Neural progenitor cell (in vitro differentiated cells): Measurements from ENCODE around the gene GMPPB. TPM values are rescaled to one million over a fixed set of nuclear protein-coding genes. Genes with fewer than 3 reads are reported as not detected.

Source experiments
- DNase-seq: peaks from one replicate; pipeline ENCODE4 v3.0.0-alpha.2; 2016; ENCODE audit warnings: low spot score
- H2AFZ ChIP-seq: fragments of 200-600 bp; sonication (generic); replicated peaks from 2 replicates; pipeline ENCODE4 v1.6.1; 2016; ENCODE audit warnings: antibody characterized with exemption
- H3F3A ChIP-seq: fragments of 200-600 bp; sonication (generic); 2 replicates; pipeline ENCODE4 v1.6.1; 2016; ENCODE audit warnings: antibody characterized with exemption, low read depth
- H3K27ac ChIP-seq: fragments of 200-600 bp; sonication (generic); 2 replicates; pipeline ENCODE4 v1.5.1; 2016; ENCODE audit warnings: mild to moderate bottlenecking
- H3K27me3 ChIP-seq: fragments of 200-600 bp; sonication (generic); 2 replicates; pipeline ENCODE4 v1.6.1; 2016; ENCODE audit warnings: mild to moderate bottlenecking, moderate library complexity
- H3K36me3 ChIP-seq: fragments of 200-600 bp; sonication (generic); 2 replicates; pipeline ENCODE4 v1.5.1; 2016
- H3K4me1 ChIP-seq: fragments of 200-600 bp; sonication (generic); 2 replicates; pipeline ENCODE4 v1.6.1; 2016; ENCODE audit warnings: mixed run types
- H3K4me2 ChIP-seq: fragments of 200-600 bp; sonication (generic); 2 replicates; pipeline ENCODE4 v1.6.1; 2016
- H3K4me3 ChIP-seq: fragments of 200-600 bp; sonication (generic); 2 replicates; pipeline ENCODE4 v1.5.1; 2016
- H3K79me2 ChIP-seq: fragments of 200-600 bp; sonication (generic); 2 replicates; pipeline ENCODE4 v1.6.1; 2016; ENCODE audit warnings: low read depth
- H3K9ac ChIP-seq: fragments of 200-600 bp; sonication (generic); 2 replicates; pipeline ENCODE4 v1.6.1; 2016
- H3K9me3 ChIP-seq: fragments of 200-600 bp; sonication (generic); 2 replicates; pipeline ENCODE4 v1.5.1; 2016; ENCODE audit warnings: low read depth
- H4K20me1 ChIP-seq: fragments of 200-600 bp; sonication (generic); 2 replicates; pipeline ENCODE4 v1.6.1; 2016; ENCODE audit warnings: low read depth
- H3K27ac Mint-ChIP-seq: 3 replicates; pipeline ENCODE4 v1.8.0; 2021; ENCODE audit warnings: mixed read lengths
- H3K27me3 Mint-ChIP-seq: 2 replicates; pipeline ENCODE4 v1.8.0; 2022; ENCODE audit warnings: low read depth, mild to moderate bottlenecking, inconsistent platforms, moderate library complexity, mixed read lengths; ENCODE audit not compliant: insufficient read depth
- H3K36me3 Mint-ChIP-seq: 3 replicates; pipeline ENCODE4 v1.8.0; 2021; ENCODE audit warnings: mixed read lengths
- H3K4me1 Mint-ChIP-seq: 3 replicates; pipeline ENCODE4 v1.8.0; 2021; ENCODE audit warnings: mixed read lengths
- H3K4me3 Mint-ChIP-seq: 3 replicates; pipeline ENCODE4 v1.8.0; 2021; ENCODE audit warnings: mild to moderate bottlenecking, moderate library complexity, mixed read lengths
- H3K9me3 Mint-ChIP-seq: 3 replicates; pipeline ENCODE4 v1.8.0; 2020; ENCODE audit warnings: mixed read lengths
- EZH2 ChIP-seq: fragments of 200-600 bp; sonication (generic); IDR thresholded peaks from 2 replicates; pipeline ENCODE4 v1.6.1; 2017; ENCODE audit warnings: antibody characterized with exemption, mild to moderate bottlenecking, moderate library complexity
- EZH2phosphoT487 ChIP-seq: fragments of 200-600 bp; sonication (generic); IDR thresholded peaks from 2 replicates; pipeline ENCODE4 v1.6.1; 2017; ENCODE audit warnings: antibody characterized with exemption
- total RNA-seq: library from RNA; depleted of rRNA; stranded (reverse); fragments of >200 nt; gene quantifications from 2 replicates; pipeline ENCODE4 v1.2.3, GENCODE V29; 2015; ENCODE audit warnings: low replicate concordance
- TF ChIP-seq, protein P1 (sequence below): fragments of 200-600 bp; sonication (generic); IDR thresholded peaks from 2 replicates; pipeline ENCODE4 v1.5.1; 2017; ENCODE audit warnings: antibody characterized with exemption, mild to moderate bottlenecking

GMPPB gene
- total RNA-seq, 1 donor from 2014 or later = 10.6 TPM

DNA sequence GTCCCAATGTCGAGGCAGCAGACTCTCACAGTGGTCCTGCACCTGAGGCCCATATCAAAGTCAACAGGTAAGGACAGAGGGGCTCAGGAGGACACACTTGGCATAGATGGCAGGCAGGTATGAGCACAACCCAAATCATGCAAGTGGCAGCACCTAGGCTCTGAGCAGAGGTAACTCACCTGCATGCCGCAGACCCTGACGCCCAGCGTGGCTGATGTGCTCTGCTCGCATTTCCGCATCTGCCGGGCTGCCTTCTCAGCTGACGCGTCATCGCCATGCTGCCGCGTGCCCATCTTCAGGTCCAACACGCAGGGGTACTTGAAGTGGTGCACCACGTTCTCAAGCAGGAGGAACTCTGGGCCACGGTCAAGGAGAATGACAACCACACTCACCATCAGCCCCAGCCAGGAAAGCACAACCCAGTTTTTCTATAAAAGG, 4.2 kb upstream of the GMPPB start:
- H3K27me3 Mint-ChIP-seq = peaks cover 6% of the 10 kb centered on the region
- peaks cover 6% of the 10 kb centered on the region for H3K79me2 ChIP-seq
- no peak overlapping the region for H3K4me3 Mint-ChIP-seq
- peaks cover 26% of the 10 kb centered on the region for H3F3A ChIP-seq
- no peaks in the 10 kb centered on the region for H4K20me1 ChIP-seq
- no peaks in the 10 kb centered on the region for H3K9me3 Mint-ChIP-seq
- no peak overlapping the region for H3K4me2 ChIP-seq
- peaks cover 2% of the 10 kb centered on the region for H3K4me1 ChIP-seq
- no peak overlapping the region for H2AFZ ChIP-seq
- no peaks in the 10 kb centered on the region for H3K27me3 ChIP-seq
- H3K36me3 ChIP-seq = no peaks in the 10 kb centered on the region
- no peak overlapping the region for H3K9ac ChIP-seq
- H3K36me3 Mint-ChIP-seq = peaks cover 18% of the 10 kb centered on the region
- TF ChIP-seq EZH2phosphoT487 (no peak), EZH2 (no peak)
- TF ChIP-seq, protein P1, sequence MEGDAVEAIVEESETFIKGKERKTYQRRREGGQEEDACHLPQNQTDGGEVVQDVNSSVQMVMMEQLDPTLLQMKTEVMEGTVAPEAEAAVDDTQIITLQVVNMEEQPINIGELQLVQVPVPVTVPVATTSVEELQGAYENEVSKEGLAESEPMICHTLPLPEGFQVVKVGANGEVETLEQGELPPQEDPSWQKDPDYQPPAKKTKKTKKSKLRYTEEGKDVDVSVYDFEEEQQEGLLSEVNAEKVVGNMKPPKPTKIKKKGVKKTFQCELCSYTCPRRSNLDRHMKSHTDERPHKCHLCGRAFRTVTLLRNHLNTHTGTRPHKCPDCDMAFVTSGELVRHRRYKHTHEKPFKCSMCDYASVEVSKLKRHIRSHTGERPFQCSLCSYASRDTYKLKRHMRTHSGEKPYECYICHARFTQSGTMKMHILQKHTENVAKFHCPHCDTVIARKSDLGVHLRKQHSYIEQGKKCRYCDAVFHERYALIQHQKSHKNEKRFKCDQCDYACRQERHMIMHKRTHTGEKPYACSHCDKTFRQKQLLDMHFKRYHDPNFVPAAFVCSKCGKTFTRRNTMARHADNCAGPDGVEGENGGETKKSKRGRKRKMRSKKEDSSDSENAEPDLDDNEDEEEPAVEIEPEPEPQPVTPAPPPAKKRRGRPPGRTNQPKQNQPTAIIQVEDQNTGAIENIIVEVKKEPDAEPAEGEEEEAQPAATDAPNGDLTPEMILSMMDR = no peak
- DNase-seq = no peak
- H3K9me3 ChIP-seq = no peaks in the 10 kb centered on the region
- H3K4me1 Mint-ChIP-seq = peaks cover 8% of the 10 kb centered on the region
- no peak overlapping the region for H3K27ac Mint-ChIP-seq
- H3K4me3 ChIP-seq = no peak overlapping the region
- H3K27ac ChIP-seq = no peak overlapping the region

DNA sequence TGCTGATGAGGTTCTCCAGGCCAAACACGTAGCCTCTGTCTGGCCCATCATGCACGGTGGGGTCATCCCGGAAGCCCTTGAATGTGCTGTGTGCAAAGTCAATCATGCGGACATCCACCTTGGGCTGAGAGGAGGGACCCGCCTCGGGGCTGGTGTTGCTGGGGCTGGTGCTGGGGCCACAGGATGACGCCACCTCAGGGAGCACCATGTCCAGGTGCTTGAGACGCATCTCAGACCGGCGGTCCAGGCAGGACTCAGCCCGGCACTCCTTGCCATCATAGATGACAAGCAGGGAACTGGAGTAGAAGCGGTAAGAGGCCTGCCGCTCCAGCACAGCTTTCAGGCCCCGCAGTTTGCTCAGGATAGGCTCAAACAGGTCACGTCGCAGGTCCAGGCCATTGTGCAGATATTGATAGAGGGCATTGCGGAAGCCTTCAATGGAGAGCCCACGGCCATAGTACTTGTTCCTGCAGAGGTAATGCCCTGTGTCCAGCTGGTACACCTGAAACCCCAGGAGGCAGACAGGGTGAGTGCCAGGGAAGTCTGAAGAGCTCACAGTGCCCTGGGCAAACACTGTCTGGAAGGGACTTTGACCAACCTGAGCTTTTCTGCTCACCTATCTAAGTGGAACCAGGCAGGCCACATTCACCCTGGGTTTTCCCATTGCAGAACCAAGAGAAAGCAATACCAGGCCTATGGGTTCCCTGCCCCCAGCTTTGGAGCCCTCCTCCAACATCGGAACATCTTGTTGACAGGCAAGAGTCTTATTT, 3.6 kb upstream of the GMPPB start:
- peaks cover 26% of the 10 kb centered on the region for H3F3A ChIP-seq
- no peak overlapping the region for H3K27ac Mint-ChIP-seq
- H3K4me2 ChIP-seq = no peak overlapping the region
- no peaks in the 10 kb centered on the region for H3K27me3 ChIP-seq
- no peak overlapping the region for H3K9ac ChIP-seq
- peaks cover 13% of the 10 kb centered on the region for H3K4me1 Mint-ChIP-seq
- H2AFZ ChIP-seq = no peak overlapping the region
- no peak overlapping the region for H3K27ac ChIP-seq
- H3K27me3 Mint-ChIP-seq = peaks cover 9% of the 10 kb centered on the region
- no peaks in the 10 kb centered on the region for H3K36me3 ChIP-seq
- H3K4me3 ChIP-seq = no peak overlapping the region
- DNase-seq = no peak
- TF ChIP-seq EZH2 = no peak
- TF ChIP-seq EZH2phosphoT487 = no peak
- TF ChIP-seq, protein P1 = no peak
- peaks cover 12% of the 10 kb centered on the region for H3K79me2 ChIP-seq
- H3K36me3 Mint-ChIP-seq = peaks cover 12% of the 10 kb centered on the region
- peak overlapping the region; percentile 35 for H3K4me3 Mint-ChIP-seq
- no peaks in the 10 kb centered on the region for H3K9me3 Mint-ChIP-seq
- H3K4me1 ChIP-seq = peaks cover 5% of the 10 kb centered on the region
- no peaks in the 10 kb centered on the region for H4K20me1 ChIP-seq
- no peaks in the 10 kb centered on the region for H3K9me3 ChIP-seq

DNA sequence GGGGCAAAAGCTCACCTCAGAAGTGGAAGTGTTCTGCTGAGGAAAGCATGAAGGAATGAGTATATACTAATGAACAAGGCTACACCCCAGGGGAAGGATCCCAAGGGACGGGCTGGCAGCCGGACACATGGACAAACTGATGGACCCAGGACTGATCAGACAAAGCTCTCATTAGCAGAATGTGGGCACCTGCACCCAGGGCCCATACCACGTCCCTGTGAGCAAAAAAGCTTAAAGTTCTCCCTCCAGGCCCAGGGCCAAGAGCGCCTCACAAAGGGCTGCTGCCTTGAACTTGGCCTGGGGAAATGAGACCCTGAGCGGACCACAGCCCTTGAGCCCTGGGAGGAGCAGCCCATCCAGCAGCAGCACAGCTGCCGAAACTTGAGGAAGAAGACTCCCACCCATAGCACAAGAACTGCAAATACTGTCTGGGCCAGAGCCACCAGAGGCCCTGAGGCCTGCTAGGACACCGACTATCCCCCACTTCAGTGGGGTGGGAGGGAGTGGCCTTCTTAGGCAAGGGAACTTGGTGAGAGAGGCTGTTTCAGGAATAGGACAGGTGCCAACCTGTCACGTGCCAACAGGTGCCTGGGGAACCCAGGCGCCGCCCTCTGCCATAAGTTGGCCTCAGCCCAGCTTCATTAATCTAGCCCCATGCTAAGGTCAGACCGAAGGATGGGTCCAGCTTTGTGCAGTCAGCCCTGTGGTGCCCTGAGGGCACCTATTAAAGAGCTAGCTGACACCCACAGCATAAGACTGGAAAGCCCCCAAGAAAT, 2.3 kb upstream of the GMPPB start:
- H3K27me3 Mint-ChIP-seq = peaks cover 9% of the 10 kb centered on the region
- H3K9me3 Mint-ChIP-seq = no peaks in the 10 kb centered on the region
- H3K27me3 ChIP-seq = no peaks in the 10 kb centered on the region
- no peaks in the 10 kb centered on the region for H3K36me3 ChIP-seq
- no peak for TF ChIP-seq EZH2phosphoT487
- no peak overlapping the region for H3K9ac ChIP-seq
- H3K27ac ChIP-seq = no peak overlapping the region
- peaks cover 12% of the 10 kb centered on the region for H3K79me2 ChIP-seq
- H3K4me2 ChIP-seq = no peak overlapping the region
- H3K4me1 Mint-ChIP-seq = peaks cover 17% of the 10 kb centered on the region
- no peaks in the 10 kb centered on the region for H4K20me1 ChIP-seq
- peak overlapping the region; percentile 27 for H3K4me3 Mint-ChIP-seq
- DNase-seq = no peak
- H3K36me3 Mint-ChIP-seq = peaks cover 10% of the 10 kb centered on the region
- peaks cover 5% of the 10 kb centered on the region for H3K4me1 ChIP-seq
- H3K27ac Mint-ChIP-seq = no peak overlapping the region
- H3K4me3 ChIP-seq = no peak overlapping the region
- H3K9me3 ChIP-seq = no peaks in the 10 kb centered on the region
- H3F3A ChIP-seq = peaks cover 26% of the 10 kb centered on the region
- H2AFZ ChIP-seq = no peak overlapping the region
